ENCODE data around the gene AMMECR1L. TPM values are rescaled to one million over a fixed set of nuclear protein-coding genes. Genes with fewer than 3 reads are reported as not detected.

AMMECR1L gene
- total RNA-seq, 2 donors from 2014 or later = 21.7 to 22.0 TPM

GRCh38 chr2:127901339-127902056, 15.7 kb upstream of the AMMECR1L start:
- TF ChIP-seq CTCF (conservative IDR thresholded peaks at IDR 0.05) = no peak
- Histone ChIP-seq H3K9ac (ENCODE audit: extremely low read depth, low read length, poor library complexity, severe bottlenecking) (no peak overlapping the region), H3K27me3 (ENCODE audit: control insufficient read depth, insufficient read depth, low read length, poor library complexity, severe bottlenecking) (no peaks in the 10 kb centered on the region), H3K36me3 (ENCODE audit: control insufficient read depth, insufficient read depth, low read length) (no peaks in the 10 kb centered on the region), H3K4me1 (ENCODE audit: control insufficient read depth, insufficient read depth, low read length) (peaks cover 5% of the 10 kb centered on the region), H3K4me3 (ENCODE audit: low read length) (no peak overlapping the region), H3K27ac (ENCODE audit: low read depth, low read length) (no peak overlapping the region), H3K9me3 (ENCODE audit: control insufficient read depth, low read length) (no peaks in the 10 kb centered on the region)
- DNase-seq = no peak
- Mint-ChIP-seq H3K9me3 (no peaks in the 10 kb centered on the region), H3K36me3 (ENCODE audit: low read depth) (no peaks in the 10 kb centered on the region), H3K4me3 (no peak overlapping the region), H3K4me1 (peaks cover 14% of the 10 kb centered on the region), H3K27me3 (ENCODE audit: insufficient read depth) (peaks cover 6% of the 10 kb centered on the region), H3K27ac (no peak overlapping the region)
- WGBS, 2 experiments (ENCODE audit: insufficient coverage in 1 of 2, insufficient read length in 1 of 2) = 93 to 94% methylated on average over 8 to 12 of the region's 12 CpGs

- H3K27me3 Mint-ChIP-seq (ENCODE audit: insufficient read depth) = no peaks in the 10 kb centered on the region
- Histone ChIP-seq H3K36me3 (ENCODE audit: control insufficient read depth, insufficient read depth, low read length) (no peaks in the 10 kb centered on the region), H3K27ac (ENCODE audit: low read depth, low read length) (no peak overlapping the region), H3K9ac (ENCODE audit: extremely low read depth, low read length, poor library complexity, severe bottlenecking) (no peak overlapping the region), H3K9me3 (ENCODE audit: control insufficient read depth, low read length) (no peaks in the 10 kb centered on the region), H3K4me1 (ENCODE audit: control insufficient read depth, insufficient read depth, low read length) (no peaks in the 10 kb centered on the region), H3K27me3 (ENCODE audit: control insufficient read depth, insufficient read depth, low read length, poor library complexity, severe bottlenecking) (no peaks in the 10 kb centered on the region), H3K4me3 (ENCODE audit: low read length) (no peak overlapping the region)
- DNase-seq = no peak
- WGBS, 2 experiments (ENCODE audit: insufficient coverage in 1 of 2, insufficient read length in 1 of 2) = 100% methylated on average over 1 of the region's 1 CpG; no CpG with 5 or more reads in 1 of the 2 experiments
- H3K4me1 Mint-ChIP-seq = no peaks in the 10 kb centered on the region
- no peak for TF ChIP-seq CTCF (conservative IDR thresholded peaks at IDR 0.05)
- no peaks in the 10 kb centered on the region for H3K36me3 Mint-ChIP-seq (ENCODE audit: low read depth)
- no peak overlapping the region for H3K27ac Mint-ChIP-seq
- no peak overlapping the region for H3K4me3 Mint-ChIP-seq
- no peaks in the 10 kb centered on the region for H3K9me3 Mint-ChIP-seq
Observed at GRCh38 chr2:127897531-127898211, 11.9 kb upstream of the AMMECR1L start.

GRCh38 chr2:127893494-127893893, 7.7 kb upstream of the AMMECR1L start:
- no peaks in the 10 kb centered on the region for H3K36me3 Mint-ChIP-seq (ENCODE audit: low read depth)
- no peak overlapping the region for H3K27ac ChIP-seq (ENCODE audit: low read depth, low read length)
- DNase-seq = peak; percentile 79
- 60 to 74% methylated on average over 1 to 5 of the region's 5 CpGs for WGBS, 2 experiments (ENCODE audit: insufficient coverage in 1 of 2, insufficient read length in 1 of 2)
- H3K9me3 ChIP-seq (ENCODE audit: control insufficient read depth, low read length) = no peaks in the 10 kb centered on the region
- H3K4me3 ChIP-seq (ENCODE audit: low read length) = no peak overlapping the region
- no peaks in the 10 kb centered on the region for H3K4me1 Mint-ChIP-seq
- no peaks in the 10 kb centered on the region for H3K27me3 Mint-ChIP-seq (ENCODE audit: insufficient read depth)
- H3K9me3 Mint-ChIP-seq = no peaks in the 10 kb centered on the region
- no peaks in the 10 kb centered on the region for H3K36me3 ChIP-seq (ENCODE audit: control insufficient read depth, insufficient read depth, low read length)
- no peak overlapping the region for H3K27ac Mint-ChIP-seq
- H3K9ac ChIP-seq (ENCODE audit: extremely low read depth, low read length, poor library complexity, severe bottlenecking) = no peak overlapping the region
- H3K4me1 ChIP-seq (ENCODE audit: control insufficient read depth, insufficient read depth, low read length) = no peaks in the 10 kb centered on the region
- no peak overlapping the region for H3K4me3 Mint-ChIP-seq
- no peak for TF ChIP-seq CTCF (conservative IDR thresholded peaks at IDR 0.05)
- H3K27me3 ChIP-seq (ENCODE audit: control insufficient read depth, insufficient read depth, low read length, poor library complexity, severe bottlenecking) = no peaks in the 10 kb centered on the region
